ENCODE measurements around the gene FRAS1. TPM values are rescaled to one million over a fixed set of nuclear protein-coding genes. Genes with fewer than 3 reads are reported as not detected.

The FRAS1 gene
- total and polyA plus RNA-seq, 2 donors (not counting 1 experiment from before 2014, with no cell fraction given): 0.03 to 0.12 TPM

- no peak overlapping the region for H2AFZ ChIP-seq (ENCODE audit: insufficient read depth, low read depth, low read length, poor library complexity, severe bottlenecking)
- no peak overlapping the region for H3K9ac ChIP-seq (ENCODE audit: low read length)
- intact Hi-C loops (cut with micrococcal nuclease): no loop called here
- no peak overlapping the region for H3K4me3 ChIP-seq (ENCODE audit: control extremely low read depth in 1 of 5, extremely low read depth in 1 of 5, insufficient read depth in 1 of 5, low read depth in 2 of 5, low read length in 4 of 5)
- H3K4me1 ChIP-seq (ENCODE audit: control insufficient read depth in 2 of 2, insufficient read depth in 2 of 2, low read length in 2 of 2): no peaks in the 10 kb centered on the region
- Mint-ChIP-seq H3K27me3 (peaks cover 9% of the 10 kb centered on the region), H3K4me1 (no peaks in the 10 kb centered on the region), H3K4me3 (no peak overlapping the region), H3K27ac (no peak overlapping the region), H3K9me3 (ENCODE audit: insufficient read depth) (no peaks in the 10 kb centered on the region)
- H3K4me2 ChIP-seq (replicated peaks; ENCODE audit: low read depth, low read length, poor library complexity, severe bottlenecking): no peak overlapping the region
- ChIA-PET CTCF (interaction anchor here (0.7 kb wide), 1 partner anchor 19 kb away, joined by 3 read pairs; no protein-coding TSS in a partner anchor), POLR2A (no interaction called here)
- TF ChIP-seq, protein P1, sequence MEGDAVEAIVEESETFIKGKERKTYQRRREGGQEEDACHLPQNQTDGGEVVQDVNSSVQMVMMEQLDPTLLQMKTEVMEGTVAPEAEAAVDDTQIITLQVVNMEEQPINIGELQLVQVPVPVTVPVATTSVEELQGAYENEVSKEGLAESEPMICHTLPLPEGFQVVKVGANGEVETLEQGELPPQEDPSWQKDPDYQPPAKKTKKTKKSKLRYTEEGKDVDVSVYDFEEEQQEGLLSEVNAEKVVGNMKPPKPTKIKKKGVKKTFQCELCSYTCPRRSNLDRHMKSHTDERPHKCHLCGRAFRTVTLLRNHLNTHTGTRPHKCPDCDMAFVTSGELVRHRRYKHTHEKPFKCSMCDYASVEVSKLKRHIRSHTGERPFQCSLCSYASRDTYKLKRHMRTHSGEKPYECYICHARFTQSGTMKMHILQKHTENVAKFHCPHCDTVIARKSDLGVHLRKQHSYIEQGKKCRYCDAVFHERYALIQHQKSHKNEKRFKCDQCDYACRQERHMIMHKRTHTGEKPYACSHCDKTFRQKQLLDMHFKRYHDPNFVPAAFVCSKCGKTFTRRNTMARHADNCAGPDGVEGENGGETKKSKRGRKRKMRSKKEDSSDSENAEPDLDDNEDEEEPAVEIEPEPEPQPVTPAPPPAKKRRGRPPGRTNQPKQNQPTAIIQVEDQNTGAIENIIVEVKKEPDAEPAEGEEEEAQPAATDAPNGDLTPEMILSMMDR (IDR thresholded peaks at IDR 0.05): no peak
- TF ChIP-seq EZH2 (IDR thresholded peaks at IDR 0.05; ENCODE audit: borderline replicate concordance, insufficient read depth, low read depth, low read length, poor library complexity, severe bottlenecking): no peak
- no peaks in the 10 kb centered on the region for H3K9me3 ChIP-seq (ENCODE audit: control extremely low read depth in 1 of 3, control insufficient read depth in 2 of 3, insufficient read depth in 1 of 3, low read length in 2 of 3)
- no peak for DNase-seq
- H3K27ac ChIP-seq (ENCODE audit: low read length in 2 of 2): no peak overlapping the region
- no peaks in the 10 kb centered on the region for H4K20me1 ChIP-seq (ENCODE audit: control insufficient read depth, insufficient read depth, low read length, poor library complexity, severe bottlenecking)
- H3K36me3 ChIP-seq (replicated peaks in 1 of 2; ENCODE audit: control extremely low read depth in 1 of 2, control insufficient read depth in 1 of 2, extremely low read depth in 1 of 2, insufficient read depth in 2 of 2, low read length in 1 of 2): no peaks in the 10 kb centered on the region
- no peak for ATAC-seq (ENCODE audit: low read depth)
- H3K79me2 ChIP-seq (ENCODE audit: control insufficient read depth, insufficient read depth, low read length): no peaks in the 10 kb centered on the region
- no peaks in the 10 kb centered on the region for H3K27me3 ChIP-seq (replicated peaks in 1 of 4; ENCODE audit: control extremely low read depth in 1 of 4, control insufficient read depth in 3 of 4, insufficient read depth in 4 of 4, low read length in 3 of 4)
- WGBS (ENCODE audit: insufficient coverage): no CpG with 5 or more reads among the region's 3 CpGs
Observed at GRCh38 chr4:78152795-78153194, 95.7 kb downstream of the FRAS1 start.

DNA sequence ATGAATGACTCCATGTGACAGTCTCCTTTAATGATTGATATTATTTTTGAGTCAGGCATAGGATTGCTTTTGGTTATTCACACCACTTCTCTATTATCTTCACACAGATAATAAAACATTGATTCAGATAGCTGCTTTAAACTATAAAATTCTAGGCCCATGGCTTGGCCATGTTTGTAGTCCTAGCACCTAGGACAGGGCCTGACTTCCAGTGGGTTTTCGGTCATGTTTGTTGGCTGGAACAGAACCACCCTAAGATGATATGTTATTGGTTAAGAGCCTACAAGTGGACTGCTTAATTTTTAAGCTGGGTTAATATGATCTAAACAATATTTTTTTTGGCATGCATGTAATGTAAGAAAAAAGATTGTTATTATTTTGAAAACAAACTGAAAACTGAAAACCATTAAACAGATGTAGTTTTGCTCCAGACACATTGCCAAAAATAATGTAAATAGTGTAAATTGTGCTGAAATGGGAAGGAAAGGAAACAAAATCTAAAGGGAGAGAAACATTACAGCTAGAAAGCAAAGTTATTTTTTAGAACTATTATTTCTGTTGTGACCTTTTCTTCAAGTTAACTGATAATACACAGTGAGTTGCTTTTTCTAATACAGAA lies 98.0 kb downstream of the FRAS1 start:
- WGBS (ENCODE audit: insufficient coverage): no CpG with 5 or more reads among the region's 1 CpG
- H3K4me2 ChIP-seq (replicated peaks; ENCODE audit: low read depth, low read length, poor library complexity, severe bottlenecking): no peak overlapping the region

More for the DNA sequence above, 98.0 kb downstream of the FRAS1 start:
- Mint-ChIP-seq H3K4me1 (no peaks in the 10 kb centered on the region), H3K27ac (no peak overlapping the region), H3K4me3 (no peak overlapping the region), H3K27me3 (peaks cover 20% of the 10 kb centered on the region), H3K9me3 (ENCODE audit: insufficient read depth) (no peaks in the 10 kb centered on the region)
- H3K4me3 ChIP-seq (ENCODE audit: control extremely low read depth in 1 of 5, extremely low read depth in 1 of 5, insufficient read depth in 1 of 5, low read depth in 2 of 5, low read length in 4 of 5): no peak overlapping the region
- H3K9me3 ChIP-seq (ENCODE audit: control extremely low read depth in 1 of 3, control insufficient read depth in 2 of 3, insufficient read depth in 1 of 3, low read length in 2 of 3): no peaks in the 10 kb centered on the region
- CTCF ChIA-PET: no interaction called here
- H3K79me2 ChIP-seq (ENCODE audit: control insufficient read depth, insufficient read depth, low read length): no peaks in the 10 kb centered on the region
- no peak overlapping the region for H3K9ac ChIP-seq (ENCODE audit: low read length)
- POLR2A ChIA-PET: no interaction called here
- H3K27me3 ChIP-seq (replicated peaks in 1 of 4; ENCODE audit: control extremely low read depth in 1 of 4, control insufficient read depth in 3 of 4, insufficient read depth in 4 of 4, low read length in 3 of 4): no peaks in the 10 kb centered on the region
- no peaks in the 10 kb centered on the region for H3K4me1 ChIP-seq (ENCODE audit: control insufficient read depth in 2 of 2, insufficient read depth in 2 of 2, low read length in 2 of 2)
- no peak overlapping the region for H3K27ac ChIP-seq (ENCODE audit: low read length in 2 of 2)
- H2AFZ ChIP-seq (ENCODE audit: insufficient read depth, low read depth, low read length, poor library complexity, severe bottlenecking): no peak overlapping the region
- H3K36me3 ChIP-seq (replicated peaks in 1 of 2; ENCODE audit: control extremely low read depth in 1 of 2, control insufficient read depth in 1 of 2, extremely low read depth in 1 of 2, insufficient read depth in 2 of 2, low read length in 1 of 2): no peaks in the 10 kb centered on the region
- H4K20me1 ChIP-seq (ENCODE audit: control insufficient read depth, insufficient read depth, low read length, poor library complexity, severe bottlenecking): no peaks in the 10 kb centered on the region
- no peak for ATAC-seq (ENCODE audit: low read depth)
- no peak for DNase-seq
- TF ChIP-seq EZH2 (IDR thresholded peaks at IDR 0.05; ENCODE audit: borderline replicate concordance, insufficient read depth, low read depth, low read length, poor library complexity, severe bottlenecking): no peak
- TF ChIP-seq, protein P1 (IDR thresholded peaks at IDR 0.05): no peak
- intact Hi-C loops (cut with micrococcal nuclease): no loop called here
